ENCODE data around the gene CNN3. TPM values are rescaled to one million over a fixed set of nuclear protein-coding genes. Genes with fewer than 3 reads are reported as not detected.

The CNN3 gene
- total and polyA plus RNA-seq, 8 donors = 239 to 326 (median 277) TPM

GRCh38 chr1:94892604-94893254, 34.2 kb downstream of the CNN3 start:
- intact Hi-C loops (cut with DNase I) = no loop called here
- no peak for TF ChIP-seq CTCF (IDR thresholded peaks at IDR 0.05)
- Histone ChIP-seq H3K4me1 (no peaks in the 10 kb centered on the region), H3K27me3 (no peaks in the 10 kb centered on the region), H3K9me3 (no peaks in the 10 kb centered on the region), H3K36me3 (peaks cover 0 to 28% of the 10 kb centered on the region in 2 donors), H3K27ac (no peak overlapping the region), H3K4me3 (no peak overlapping the region)
- DNase-seq = peak in 2 of 4 donors; percentile 46 to 68
- no peak for ATAC-seq

GRCh38 chr1:94888201-94888600, 38.7 kb downstream of the CNN3 start:
- TF ChIP-seq CTCF (IDR thresholded peaks at IDR 0.05) = no peak
- intact Hi-C loops (cut with DNase I) = no loop called here
- H3K27ac ChIP-seq = no peak overlapping the region

GRCh38 chr1:94887603-94888171, 39.2 kb downstream of the CNN3 start:
- Histone ChIP-seq H3K27ac (no peak overlapping the region), H3K4me1 (peaks cover 11 to 15% of the 10 kb centered on the region in 2 donors), H3K36me3 (peaks cover 0 to 6% of the 10 kb centered on the region in 2 donors), H3K9me3 (no peaks in the 10 kb centered on the region), H3K27me3 (no peaks in the 10 kb centered on the region), H3K4me3 (no peak overlapping the region)
- ATAC-seq = no peak
- DNase-seq = no peak
- intact Hi-C loops (cut with DNase I) = no loop called here
- TF ChIP-seq CTCF (IDR thresholded peaks at IDR 0.05) = no peak

More at GRCh38 chr1:94888201-94888600, 38.7 kb downstream of the CNN3 start:
- Histone ChIP-seq H3K36me3 (peaks cover 0 to 8% of the 10 kb centered on the region in 2 donors), H3K27me3 (no peaks in the 10 kb centered on the region), H3K4me3 (no peak overlapping the region), H3K9me3 (no peaks in the 10 kb centered on the region), H3K4me1 (peaks cover 11 to 15% of the 10 kb centered on the region in 2 donors)
- ATAC-seq (no peak), DNase-seq (no peak)

- intact Hi-C loops (cut with DNase I) = no loop called here
- no peak overlapping the region for H3K4me3 ChIP-seq
- DNase-seq (no peak), ATAC-seq (no peak)
- H3K9me3 ChIP-seq = no peaks in the 10 kb centered on the region
- H3K27ac ChIP-seq = no peak overlapping the region
- TF ChIP-seq CTCF (IDR thresholded peaks at IDR 0.05) = no peak
- H3K27me3 ChIP-seq = no peaks in the 10 kb centered on the region
- no peaks in the 10 kb centered on the region for H3K36me3 ChIP-seq
- H3K4me1 ChIP-seq = peaks cover 11 to 15% of the 10 kb centered on the region in 2 donors
Observed at GRCh38 chr1:94887106-94887505, 39.8 kb downstream of the CNN3 start.

- H3K27ac ChIP-seq = no peak overlapping the region
- H3K4me3 ChIP-seq = no peak overlapping the region
- H3K9me3 ChIP-seq = no peaks in the 10 kb centered on the region
- no peak for TF ChIP-seq CTCF (IDR thresholded peaks at IDR 0.05)
- H3K36me3 ChIP-seq = no peaks in the 10 kb centered on the region
- DNase-seq (no peak), ATAC-seq (no peak)
- H3K27me3 ChIP-seq = no peaks in the 10 kb centered on the region
- H3K4me1 ChIP-seq = peaks cover 11 to 15% of the 10 kb centered on the region in 2 donors
- intact Hi-C loops (cut with DNase I) = no loop called here
Observed at GRCh38 chr1:94886361-94886760, 40.5 kb downstream of the CNN3 start.

Data from left lung (tissue), 10 donors.